ENCODE results near the gene GRAMD4.

The GRAMD4 gene

GRCh38 chr22:46578251-46578823 is 41.8 kb upstream of the GRAMD4 start:
- Histone ChIP-seq H3F3A (ENCODE audit: insufficient read depth, low read length) (no peaks in the 10 kb centered on the region), H3K9me2 (ENCODE audit: low read depth, low read length) (no peaks in the 10 kb centered on the region), H3K9me3 (ENCODE audit: low read length) (no peaks in the 10 kb centered on the region), H3K4me2 (ENCODE audit: low read length) (peak overlapping the region; percentile 65; the same call in 1 of the 2 replicates), H3K27me3 (ENCODE audit: insufficient read depth, low read length) (peaks cover 11% of the 10 kb centered on the region), H3K4me3 (ENCODE audit: low read depth, low read length, poor library complexity, severe bottlenecking) (peak overlapping the region; percentile 59), H3K4me1 (ENCODE audit: insufficient read depth, low read length, severe bottlenecking) (peaks cover 24% of the 10 kb centered on the region), H3K9ac (ENCODE audit: low read length) (no peak overlapping the region), H4K20me1 (ENCODE audit: insufficient read depth, low read length) (no peaks in the 10 kb centered on the region), H3K36me3 (ENCODE audit: insufficient read depth, low read length) (no peaks in the 10 kb centered on the region), H3K79me2 (ENCODE audit: insufficient read depth, low read length) (no peaks in the 10 kb centered on the region), H3K27ac (ENCODE audit: low read depth, low read length, poor library complexity, severe bottlenecking) (no peak overlapping the region), H2AFZ (ENCODE audit: low read length) (no peak overlapping the region)
- no peak for TF ChIP-seq CTCF (IDR thresholded peaks at IDR 0.05; ENCODE audit: low read length)

- Histone ChIP-seq H3K4me3 (ENCODE audit: low read depth, low read length, poor library complexity, severe bottlenecking) (no peak overlapping the region), H3K4me1 (ENCODE audit: insufficient read depth, low read length, severe bottlenecking) (peaks cover 24% of the 10 kb centered on the region), H3K9me2 (ENCODE audit: low read depth, low read length) (no peaks in the 10 kb centered on the region), H2AFZ (ENCODE audit: low read length) (no peak overlapping the region), H3K79me2 (ENCODE audit: insufficient read depth, low read length) (no peaks in the 10 kb centered on the region), H3K36me3 (ENCODE audit: insufficient read depth, low read length) (no peaks in the 10 kb centered on the region), H3K27me3 (ENCODE audit: insufficient read depth, low read length) (peaks cover 6% of the 10 kb centered on the region), H4K20me1 (ENCODE audit: insufficient read depth, low read length) (no peaks in the 10 kb centered on the region), H3K4me2 (ENCODE audit: low read length) (no peak overlapping the region), H3K9me3 (ENCODE audit: low read length) (no peaks in the 10 kb centered on the region), H3K9ac (ENCODE audit: low read length) (no peak overlapping the region), H3K27ac (ENCODE audit: low read depth, low read length, poor library complexity, severe bottlenecking) (no peak overlapping the region), H3F3A (ENCODE audit: insufficient read depth, low read length) (no peaks in the 10 kb centered on the region)
- TF ChIP-seq EZH2 (IDR thresholded peaks at IDR 0.05; ENCODE audit: borderline replicate concordance, low read length) (no peak), CTCF (IDR thresholded peaks at IDR 0.05; ENCODE audit: low read length) (no peak)
Measured at GRCh38 chr22:46578824-46579561, 41.2 kb upstream of the GRAMD4 start.

GRCh38 chr22:46579751-46580449 is 40.3 kb upstream of the GRAMD4 start:
- Histone ChIP-seq H4K20me1 (ENCODE audit: insufficient read depth, low read length) (no peaks in the 10 kb centered on the region), H3K4me1 (ENCODE audit: insufficient read depth, low read length, severe bottlenecking) (peaks cover 24% of the 10 kb centered on the region), H3K9ac (ENCODE audit: low read length) (no peak overlapping the region), H3K4me3 (ENCODE audit: low read depth, low read length, poor library complexity, severe bottlenecking) (no peak overlapping the region), H3K36me3 (ENCODE audit: insufficient read depth, low read length) (no peaks in the 10 kb centered on the region), H3K9me3 (ENCODE audit: low read length) (no peaks in the 10 kb centered on the region), H3K27ac (ENCODE audit: low read depth, low read length, poor library complexity, severe bottlenecking) (no peak overlapping the region), H3F3A (ENCODE audit: insufficient read depth, low read length) (no peaks in the 10 kb centered on the region), H3K4me2 (ENCODE audit: low read length) (no peak overlapping the region), H3K9me2 (ENCODE audit: low read depth, low read length) (no peaks in the 10 kb centered on the region), H3K79me2 (ENCODE audit: insufficient read depth, low read length) (no peaks in the 10 kb centered on the region), H3K27me3 (ENCODE audit: insufficient read depth, low read length) (peaks cover 6% of the 10 kb centered on the region), H2AFZ (ENCODE audit: low read length) (no peak overlapping the region)
- no peak for TF ChIP-seq EZH2 (IDR thresholded peaks at IDR 0.05; ENCODE audit: borderline replicate concordance, low read length)
- TF ChIP-seq CTCF (IDR thresholded peaks at IDR 0.05; ENCODE audit: low read length), result no peak

All from OCI-LY1 (cell line).